ENCODE data around the gene KLF17.
"Not testable (repeated sequence)": the region's sequence is repeated elsewhere in the genome, so short reads cannot be mapped to it uniquely, and the experiment has no call there.

The KLF17 gene

DNA sequence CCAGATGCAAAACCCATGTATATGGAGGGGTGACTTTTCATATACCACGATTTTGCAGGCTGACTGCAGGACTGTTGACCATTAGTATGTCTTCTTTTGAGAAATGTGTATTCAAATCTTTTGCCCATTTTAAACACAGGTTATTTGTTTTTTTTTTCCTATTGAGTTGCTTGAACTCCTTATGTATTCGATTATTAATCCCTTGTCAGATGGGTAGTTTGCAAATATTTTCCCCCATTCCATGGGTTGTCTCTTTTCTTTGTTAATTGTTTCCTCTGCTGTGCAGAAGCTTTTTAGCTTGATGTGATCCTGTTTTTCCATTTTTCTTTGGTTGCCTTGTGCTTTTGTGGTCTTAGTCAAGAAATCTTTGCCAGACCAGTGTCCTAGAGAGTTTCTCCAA is 24.6 kb upstream of the KLF17 start:
- no peak overlapping the region for H3K27ac Mint-ChIP-seq
- no peak overlapping the region for H3K4me3 Mint-ChIP-seq
- peaks cover 4% of the 10 kb centered on the region for H3K27me3 Mint-ChIP-seq
- H3K9me3 Mint-ChIP-seq (ENCODE audit: low read depth): peaks cover 3% of the 10 kb centered on the region
- H3K36me3 Mint-ChIP-seq: no peaks in the 10 kb centered on the region
- H3K4me1 Mint-ChIP-seq (ENCODE audit: low read depth): no peaks in the 10 kb centered on the region

DNA sequence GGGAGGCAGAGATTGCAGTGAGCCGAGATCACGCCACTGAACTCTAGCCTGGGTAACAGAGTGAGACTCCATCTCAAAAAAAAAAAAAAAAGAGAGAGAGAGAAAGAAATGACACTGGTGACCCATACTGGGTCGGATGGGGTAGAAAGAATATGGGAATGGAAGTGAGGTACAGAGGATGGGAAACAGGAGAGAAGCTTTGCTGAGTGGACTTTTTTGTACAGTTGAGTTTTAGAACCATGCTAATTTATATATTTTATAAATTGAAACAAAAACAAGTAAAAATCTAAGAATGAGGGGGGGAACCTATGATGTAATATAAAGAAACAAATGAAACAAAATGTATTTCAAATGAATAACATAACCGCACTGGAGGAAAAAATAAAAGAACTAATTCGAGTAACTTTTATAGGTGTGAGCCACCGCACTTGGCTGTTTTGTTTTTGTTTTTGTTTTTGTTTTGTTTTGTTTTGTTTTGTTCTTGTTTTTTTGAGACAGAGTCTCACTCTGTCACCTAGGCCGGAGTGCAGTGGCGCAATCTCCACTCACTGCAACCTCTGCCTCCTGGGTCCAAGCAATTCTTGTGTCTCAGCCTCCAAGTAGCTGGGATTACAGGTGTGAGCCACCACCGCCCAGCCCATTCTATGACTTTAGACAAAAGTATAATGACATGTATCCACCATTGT is 18.3 kb upstream of the KLF17 start:
- Mint-ChIP-seq H3K27me3 (no peaks in the 10 kb centered on the region), H3K9me3 (ENCODE audit: low read depth) (peaks cover 3% of the 10 kb centered on the region), H3K36me3 (no peaks in the 10 kb centered on the region), H3K4me3 (no peak overlapping the region), H3K27ac (no peak overlapping the region), H3K4me1 (ENCODE audit: low read depth) (no peaks in the 10 kb centered on the region)

DNA sequence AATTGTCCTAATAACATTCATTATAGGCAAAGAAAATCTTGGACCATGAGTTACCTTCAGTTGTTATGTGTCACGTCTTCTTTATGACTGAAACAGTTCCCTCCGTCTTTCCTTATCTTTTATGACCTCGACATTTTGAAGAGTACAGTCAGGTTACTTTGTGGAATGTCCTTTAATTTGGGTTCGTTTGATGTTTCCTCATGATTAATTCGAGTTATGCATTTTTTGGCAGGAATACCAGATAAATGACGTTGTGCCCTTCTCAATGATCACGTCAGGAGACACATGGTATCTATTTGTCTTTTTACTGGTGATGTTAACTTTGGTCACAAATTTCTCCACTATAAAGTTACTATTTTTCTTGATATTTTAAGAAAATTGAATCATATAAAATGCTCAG is 17.3 kb upstream of the KLF17 start:
- Mint-ChIP-seq H3K36me3 (no peaks in the 10 kb centered on the region), H3K4me3 (no peak overlapping the region), H3K9me3 (ENCODE audit: low read depth) (peaks cover 3% of the 10 kb centered on the region), H3K4me1 (ENCODE audit: low read depth) (no peaks in the 10 kb centered on the region), H3K27me3 (peaks cover 2% of the 10 kb centered on the region), H3K27ac (no peak overlapping the region)

DNA sequence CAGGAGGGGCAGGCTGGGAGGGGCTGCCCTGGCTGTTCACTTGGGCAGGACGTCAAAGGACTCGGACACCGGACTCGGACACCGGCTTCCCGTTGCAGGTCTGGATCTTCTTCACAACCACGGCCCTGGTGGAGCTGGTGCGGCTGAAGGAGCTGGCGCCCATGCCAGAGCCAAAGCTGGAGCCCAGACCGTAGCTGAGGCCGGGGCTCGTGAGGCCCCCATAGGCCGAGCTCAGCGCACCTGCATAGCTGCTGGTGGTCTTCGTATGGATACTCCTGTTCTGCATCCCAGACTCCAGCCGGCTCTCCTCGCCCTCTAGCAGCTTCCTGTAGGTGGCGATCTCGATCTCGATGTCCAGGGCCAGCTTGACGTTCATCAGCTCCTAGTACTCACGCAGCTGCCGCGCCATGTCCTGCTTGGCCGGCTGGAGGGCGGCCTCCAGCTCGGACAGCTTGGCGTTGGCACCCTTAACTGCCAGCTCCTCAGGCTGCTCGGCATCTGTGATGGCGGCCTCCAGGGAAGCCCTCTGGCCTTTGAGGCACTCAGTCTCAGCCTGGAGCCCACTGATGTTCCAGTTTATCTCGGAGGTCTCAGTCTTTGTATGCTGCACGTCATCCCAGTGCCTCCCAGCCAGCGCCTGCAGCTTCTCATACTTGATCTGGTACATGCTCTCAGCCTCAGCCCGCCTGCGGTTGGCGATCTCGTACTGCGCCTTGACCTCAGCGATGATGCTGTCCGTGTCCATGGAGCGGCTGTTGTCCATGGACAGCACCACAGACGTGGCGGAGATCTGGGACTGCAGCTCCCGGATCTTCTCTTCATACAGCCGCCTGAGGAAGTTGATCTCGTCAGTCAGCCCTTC is 15.1 kb upstream of the KLF17 start:
- H3K27ac Mint-ChIP-seq: no peak overlapping the region
- H3K4me3 Mint-ChIP-seq: no peak overlapping the region
- peaks cover 6% of the 10 kb centered on the region for H3K27me3 Mint-ChIP-seq
- H3K4me1 Mint-ChIP-seq (ENCODE audit: low read depth): no peaks in the 10 kb centered on the region
- no peaks in the 10 kb centered on the region for H3K36me3 Mint-ChIP-seq
- H3K9me3 Mint-ChIP-seq (ENCODE audit: low read depth): no peaks in the 10 kb centered on the region

DNA sequence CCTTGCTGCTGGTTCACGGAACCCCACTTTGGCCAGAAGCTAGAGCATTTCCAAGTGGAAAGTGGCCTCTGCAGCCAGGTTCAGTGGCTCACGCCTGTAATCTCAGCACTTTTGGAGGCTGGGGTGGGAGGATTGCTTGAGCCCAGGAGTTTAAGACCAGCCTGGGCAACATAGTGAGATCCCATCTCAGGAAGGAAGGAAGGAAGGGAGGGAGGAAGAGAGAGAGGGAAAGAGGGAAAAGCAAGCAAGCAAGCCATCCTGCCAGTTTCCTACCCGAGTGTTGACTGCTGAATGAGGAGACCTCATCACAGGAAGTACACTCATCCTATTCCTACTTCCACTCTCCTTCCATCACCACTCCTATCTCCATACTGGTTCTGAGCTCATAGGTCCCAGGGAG is 12.8 kb upstream of the KLF17 start:
- no peaks in the 10 kb centered on the region for H3K36me3 Mint-ChIP-seq
- H3K27ac Mint-ChIP-seq: no peak overlapping the region
- no peaks in the 10 kb centered on the region for H3K4me1 Mint-ChIP-seq (ENCODE audit: low read depth)
- H3K27me3 Mint-ChIP-seq: peaks cover 6% of the 10 kb centered on the region
- H3K9me3 Mint-ChIP-seq (ENCODE audit: low read depth): no peaks in the 10 kb centered on the region
- no peak overlapping the region for H3K4me3 Mint-ChIP-seq

DNA sequence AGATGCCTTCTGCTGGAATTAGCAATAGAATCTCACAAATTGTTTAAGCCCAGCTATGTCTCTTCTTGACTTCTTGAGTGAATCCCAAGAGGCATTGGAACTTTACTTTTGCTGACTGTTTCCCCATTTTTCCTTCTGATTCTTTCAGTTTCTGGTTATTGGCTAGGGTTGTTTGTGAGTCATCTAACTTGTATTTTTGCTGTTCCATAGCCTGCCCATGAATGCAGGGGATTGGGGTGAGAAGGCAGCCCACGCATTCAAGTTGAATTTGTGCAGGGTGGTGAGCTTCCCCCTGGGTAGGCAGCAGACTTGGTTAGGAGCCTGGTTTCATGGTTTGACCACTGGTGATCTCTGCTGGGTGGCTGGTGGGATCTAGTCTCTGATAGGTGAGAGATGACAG is 10.4 kb upstream of the KLF17 start:
- Mint-ChIP-seq H3K4me1 (ENCODE audit: low read depth) (no peaks in the 10 kb centered on the region), H3K36me3 (no peaks in the 10 kb centered on the region), H3K9me3 (ENCODE audit: low read depth) (no peaks in the 10 kb centered on the region), H3K4me3 (no peak overlapping the region), H3K27me3 (peaks cover 6% of the 10 kb centered on the region), H3K27ac (no peak overlapping the region)

DNA sequence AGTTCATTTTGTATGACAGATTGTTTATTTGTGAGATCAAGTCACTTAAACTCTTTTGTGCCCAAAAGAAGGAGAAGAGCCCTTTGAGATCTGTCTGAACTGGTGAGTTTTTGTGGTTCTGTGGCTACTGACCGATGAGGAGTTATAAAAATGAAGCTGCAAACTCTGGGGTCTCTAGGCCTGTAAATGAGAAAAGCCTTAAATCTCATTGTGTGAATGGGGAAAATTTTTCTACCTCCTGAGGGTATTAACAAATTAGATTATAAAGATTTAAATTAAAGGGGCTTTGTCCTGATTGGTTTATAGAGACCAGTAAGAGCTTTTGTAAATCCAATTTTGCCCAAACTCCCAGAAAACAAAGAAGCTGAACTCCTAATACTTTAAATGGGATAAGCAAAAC is 9.7 kb upstream of the KLF17 start:
- H3K4me3 Mint-ChIP-seq: no peak overlapping the region

DNA sequence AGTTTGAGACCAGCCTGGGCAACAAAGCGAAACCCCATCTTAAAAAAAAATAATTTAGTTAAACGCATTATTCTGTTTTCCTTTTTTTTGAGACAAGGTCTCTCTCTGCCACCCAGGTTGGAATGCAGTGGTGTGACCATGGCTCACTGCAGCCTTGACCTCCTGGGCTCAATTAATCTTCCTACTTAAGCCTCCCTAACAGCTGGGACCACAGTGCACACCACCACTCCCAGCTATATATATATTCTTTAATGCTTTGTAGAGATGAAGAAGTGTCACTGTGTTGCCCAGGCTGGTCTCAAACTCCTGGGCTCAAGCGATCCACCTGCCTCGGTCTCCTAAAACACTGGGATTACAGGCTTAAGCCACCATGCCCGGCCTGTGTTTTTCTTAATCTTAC is 7.7 kb upstream of the KLF17 start:
- Mint-ChIP-seq H3K27me3 (peaks cover 6% of the 10 kb centered on the region), H3K4me1 (ENCODE audit: low read depth) (no peaks in the 10 kb centered on the region), H3K27ac (no peak overlapping the region), H3K4me3 (no peak overlapping the region), H3K9me3 (ENCODE audit: low read depth) (no peaks in the 10 kb centered on the region), H3K36me3 (no peaks in the 10 kb centered on the region)

More for the DNA sequence above, 9.7 kb upstream of the KLF17 start:
- Mint-ChIP-seq H3K27ac (no peak overlapping the region), H3K4me1 (ENCODE audit: low read depth) (no peaks in the 10 kb centered on the region), H3K27me3 (peaks cover 6% of the 10 kb centered on the region), H3K9me3 (ENCODE audit: low read depth) (no peaks in the 10 kb centered on the region), H3K36me3 (no peaks in the 10 kb centered on the region)

DNA sequence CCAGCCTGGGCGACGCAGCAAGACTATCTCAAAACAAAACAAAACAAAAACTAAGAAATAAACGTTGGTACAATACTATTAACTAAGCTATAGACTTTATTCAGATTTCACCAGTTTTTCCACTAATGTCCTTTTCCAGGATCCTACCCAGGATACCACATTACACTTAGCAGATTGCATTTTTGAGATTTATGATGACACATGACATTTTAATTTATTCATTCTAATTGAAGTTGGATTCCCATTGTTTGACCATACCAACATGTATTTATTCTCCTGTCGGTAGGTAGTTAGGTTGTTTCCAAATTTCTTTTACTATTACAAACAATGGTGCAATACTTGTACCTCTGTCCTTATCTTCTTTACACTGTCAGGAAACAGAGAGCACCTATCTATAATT is 6.8 kb upstream of the KLF17 start:
- no peaks in the 10 kb centered on the region for H3K36me3 Mint-ChIP-seq

DNA sequence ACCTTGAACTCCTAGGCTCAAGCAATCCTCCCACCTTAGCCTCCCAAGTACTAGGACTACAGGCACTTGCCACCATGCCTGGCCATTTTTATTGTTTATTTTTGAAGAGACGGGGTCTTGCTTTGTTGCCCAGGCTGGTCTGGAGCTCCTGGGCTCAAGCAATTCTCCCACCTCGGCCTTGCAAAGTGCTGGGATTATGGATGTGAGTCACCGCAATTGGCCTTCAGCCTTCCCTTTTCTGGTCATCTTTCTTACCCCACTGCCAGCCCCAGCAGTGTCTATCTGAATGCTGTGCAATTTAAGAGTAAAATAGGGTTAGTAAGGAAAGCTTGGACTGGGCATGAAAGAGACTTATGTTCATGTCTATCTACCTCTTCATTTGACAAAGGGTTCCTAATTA is 6.1 kb upstream of the KLF17 start:
- no peak overlapping the region for H3K27ac Mint-ChIP-seq
- H3K4me3 Mint-ChIP-seq: no peak overlapping the region
- no peaks in the 10 kb centered on the region for H3K9me3 Mint-ChIP-seq (ENCODE audit: low read depth)
- no peaks in the 10 kb centered on the region for H3K36me3 Mint-ChIP-seq
- no peaks in the 10 kb centered on the region for H3K4me1 Mint-ChIP-seq (ENCODE audit: low read depth)
- H3K27me3 Mint-ChIP-seq: peaks cover 2% of the 10 kb centered on the region

More for the DNA sequence above, 6.8 kb upstream of the KLF17 start:
- H3K4me3 Mint-ChIP-seq: no peak overlapping the region
- H3K9me3 Mint-ChIP-seq (ENCODE audit: low read depth): no peaks in the 10 kb centered on the region
- H3K27me3 Mint-ChIP-seq: peaks cover 2% of the 10 kb centered on the region
- H3K4me1 Mint-ChIP-seq (ENCODE audit: low read depth): no peaks in the 10 kb centered on the region
- no peak overlapping the region for H3K27ac Mint-ChIP-seq

DNA sequence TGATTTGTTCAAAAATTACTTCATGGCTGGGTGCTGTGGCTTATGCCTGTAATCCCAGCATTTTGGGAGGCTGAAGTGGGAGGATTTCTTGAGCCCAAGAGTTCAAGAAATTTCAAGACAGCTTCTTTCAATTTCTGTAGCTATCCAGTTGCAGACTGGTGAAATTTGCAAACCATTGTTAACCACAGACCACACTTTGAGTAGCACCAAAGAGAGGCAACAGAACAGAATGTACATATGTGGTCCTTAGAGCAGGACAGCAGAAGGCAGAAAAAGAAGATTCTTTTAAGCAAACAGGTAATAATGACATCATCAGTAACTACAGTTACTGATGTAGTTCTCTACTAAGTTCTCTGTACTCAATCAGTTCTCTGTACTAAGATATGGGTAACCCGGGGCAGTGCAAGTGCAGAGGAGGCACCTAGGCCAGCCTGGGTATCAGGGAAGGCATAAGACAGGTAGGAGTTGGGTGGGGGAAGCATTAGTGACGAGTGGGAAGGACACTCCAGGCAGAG is 5.5 kb upstream of the KLF17 start:
- no peaks in the 10 kb centered on the region for H3K36me3 Mint-ChIP-seq
- H3K27ac Mint-ChIP-seq: no peak overlapping the region

DNA sequence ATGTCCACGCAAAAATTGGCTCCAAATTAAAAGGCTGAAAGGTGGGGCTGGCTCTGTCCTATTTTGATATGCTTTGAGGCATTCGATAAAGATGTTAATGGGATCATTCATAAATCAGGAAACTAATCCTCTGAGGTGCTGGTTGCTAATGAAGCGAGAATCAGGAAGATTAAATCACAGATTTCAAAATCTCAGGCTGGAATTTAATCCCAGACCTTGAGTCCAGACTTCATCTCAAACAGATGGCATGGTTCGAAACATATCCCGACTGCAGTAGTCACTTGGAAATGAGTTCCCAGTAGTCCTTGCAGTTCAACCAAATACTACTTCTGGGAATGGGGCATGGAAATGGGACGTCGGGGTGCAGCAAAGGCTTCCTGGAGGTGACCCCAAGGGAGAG is 4.5 kb upstream of the KLF17 start:
- H3K36me3 Mint-ChIP-seq: no peaks in the 10 kb centered on the region
- H3K27me3 Mint-ChIP-seq: peaks cover 2% of the 10 kb centered on the region
- no peaks in the 10 kb centered on the region for H3K4me1 Mint-ChIP-seq (ENCODE audit: low read depth)
- H3K27ac Mint-ChIP-seq: no peak overlapping the region
- no peak overlapping the region for H3K4me3 Mint-ChIP-seq
- H3K9me3 Mint-ChIP-seq (ENCODE audit: low read depth): no peaks in the 10 kb centered on the region

More for the DNA sequence above, 5.5 kb upstream of the KLF17 start:
- Mint-ChIP-seq H3K4me1 (ENCODE audit: low read depth) (no peaks in the 10 kb centered on the region), H3K4me3 (no peak overlapping the region), H3K9me3 (ENCODE audit: low read depth) (no peaks in the 10 kb centered on the region), H3K27me3 (peaks cover 3% of the 10 kb centered on the region)

DNA sequence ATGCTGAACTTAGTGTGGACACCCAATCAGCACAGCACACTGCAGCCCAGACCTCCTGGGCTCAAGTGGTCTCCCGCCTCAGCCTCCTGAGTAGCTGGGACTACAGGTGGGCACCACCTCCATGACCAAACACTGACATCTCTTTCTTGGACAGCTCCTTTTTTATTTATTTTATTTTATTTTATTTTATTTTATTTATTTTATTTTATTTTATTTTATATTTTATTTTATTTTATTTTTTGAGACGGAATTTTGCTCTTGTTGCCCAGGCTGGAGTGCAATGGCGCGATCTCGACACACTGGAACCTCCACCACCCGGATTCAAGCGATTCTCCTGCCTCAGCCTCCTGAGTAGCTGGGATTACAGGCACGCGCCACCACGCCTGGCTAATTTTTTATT is 1.3 kb upstream of the KLF17 start:
- not testable (repeated sequence) for H3K9me3 Mint-ChIP-seq (ENCODE audit: low read depth); H3K4me1 Mint-ChIP-seq (ENCODE audit: low read depth); H3K27ac Mint-ChIP-seq; H3K27me3 Mint-ChIP-seq; H3K4me3 Mint-ChIP-seq; H3K36me3 Mint-ChIP-seq

DNA sequence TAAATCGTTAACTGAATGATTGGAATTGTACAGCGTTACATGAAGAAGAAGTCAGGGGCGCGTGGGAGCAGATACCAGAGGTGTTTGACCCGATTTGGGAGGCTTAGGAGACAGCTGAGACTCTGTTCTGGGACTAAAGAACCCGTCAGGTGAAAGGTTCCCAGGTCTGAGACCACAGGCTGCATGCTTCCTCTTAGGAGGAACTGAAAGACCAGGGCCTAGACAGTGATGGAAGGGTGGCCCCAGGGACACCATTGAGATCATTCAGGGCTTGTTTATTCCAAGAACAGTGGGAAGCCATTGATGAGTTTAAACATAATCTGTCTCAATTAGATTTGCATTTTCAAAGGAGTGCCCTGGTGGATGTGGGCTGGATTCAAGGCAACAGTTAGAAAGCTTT is 904 bp downstream of the KLF17 start:
- no peak overlapping the region for H3K27ac Mint-ChIP-seq
- H3K36me3 Mint-ChIP-seq: no peaks in the 10 kb centered on the region
- H3K4me1 Mint-ChIP-seq (ENCODE audit: low read depth): no peaks in the 10 kb centered on the region
- H3K27me3 Mint-ChIP-seq: peaks cover 2% of the 10 kb centered on the region
- no peak overlapping the region for H3K4me3 Mint-ChIP-seq
- no peaks in the 10 kb centered on the region for H3K9me3 Mint-ChIP-seq (ENCODE audit: low read depth)

DNA sequence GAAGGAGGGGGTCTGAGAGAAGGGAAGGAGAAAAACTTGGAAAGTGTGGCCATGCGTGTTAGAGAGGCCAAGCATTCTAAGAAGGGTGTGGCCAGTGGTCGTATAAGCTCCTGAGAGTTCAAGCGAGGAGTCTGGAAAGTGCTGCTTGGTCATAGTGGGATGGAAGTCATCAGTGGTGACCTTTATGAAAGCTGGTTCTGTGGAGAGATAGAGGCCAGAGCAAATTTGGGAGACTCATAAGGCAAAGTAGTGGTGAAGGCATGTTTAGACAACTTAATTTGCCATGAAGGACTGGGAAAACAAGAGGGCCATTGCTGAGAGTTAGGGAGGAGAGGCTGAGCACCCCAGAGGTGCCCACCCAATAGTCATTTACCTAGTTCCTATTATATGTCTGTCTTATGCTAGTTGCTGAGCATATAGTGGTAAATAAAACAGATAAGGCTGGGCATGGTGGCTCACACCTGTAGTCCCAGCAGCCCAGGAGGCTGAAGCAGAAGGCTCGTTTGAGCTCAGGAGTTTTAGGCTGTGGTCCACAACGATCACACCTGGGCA is 1.9 kb downstream of the KLF17 start:
- Mint-ChIP-seq H3K27me3 (peaks cover 3% of the 10 kb centered on the region), H3K4me1 (ENCODE audit: low read depth) (no peaks in the 10 kb centered on the region), H3K36me3 (no peaks in the 10 kb centered on the region), H3K27ac (no peak overlapping the region), H3K9me3 (ENCODE audit: low read depth) (no peaks in the 10 kb centered on the region), H3K4me3 (no peak overlapping the region)

All from activated naive CD8-positive, alpha-beta T cell (primary cell).